Stimulated activated CD8-positive, alpha-beta memory T cell treated with anti-CD3 and anti-CD28 coated beads, Interleukin-4, amount 100 ng/mL, for 1 hour (primary cell): ENCODE data around the gene MAP3K21.

ENCODE experiments used
- DNase-seq, 2 donors: peaks; one replicate each; pipeline ENCODE4 v3.0.0-alpha.2; 2020; ENCODE audit warnings: low read depth in 2 of 2, low spot score in 1 of 2

Gene MAP3K21

GRCh38 chr1:233433436-233434210 lies 106.1 kb downstream of the MAP3K21 start:
- DNase-seq: no peak
